ENCODE measurements around the gene SLC7A1. TPM values are rescaled to one million over a fixed set of nuclear protein-coding genes. Genes with fewer than 3 reads are reported as not detected.

The SLC7A1 gene
- total and polyA plus RNA-seq, 8 donors: 2.3 to 95.1 (median 21.2) TPM

DNA sequence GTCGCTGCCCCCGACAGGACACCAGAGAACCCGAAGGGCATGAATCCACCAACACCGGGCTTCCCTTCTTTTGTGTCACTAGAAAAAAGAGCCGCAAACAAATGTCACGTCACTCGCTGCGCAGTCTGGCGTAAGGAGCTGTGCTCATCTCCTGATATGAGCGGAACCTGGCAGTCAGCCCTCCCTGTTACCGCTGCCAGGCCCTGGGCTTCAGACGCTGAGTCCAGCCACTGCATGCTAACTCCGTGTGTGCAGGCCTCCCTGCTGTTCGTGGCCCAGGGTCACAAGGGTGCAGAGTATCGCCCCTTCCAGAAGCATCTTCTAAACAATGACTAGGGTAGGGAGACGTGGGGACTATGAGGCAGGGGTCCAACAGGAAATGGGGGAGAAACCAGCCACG is 71.3 kb downstream of the SLC7A1 start:
- H3K4me1 ChIP-seq: peaks cover 0 to 4% (median 0%) of the 10 kb centered on the region in 4 donors
- 77 to 88% (median 86%) methylated on average over 13 to 17 of the region's 17 CpGs for WGBS, 5 donors
- H3K36me3 ChIP-seq: peaks cover 20 to 78% (median 75%) of the 10 kb centered on the region in 4 donors
- no peaks in the 10 kb centered on the region for H3K27me3 ChIP-seq
- DNase-seq: no peak
- TF ChIP-seq EP300 (IDR thresholded peaks at IDR 0.05): no peak
- no peak for TF ChIP-seq POLR2AphosphoS5 (IDR thresholded peaks at IDR 0.05)
- no peak for TF ChIP-seq POLR2A (IDR thresholded peaks at IDR 0.05)
- no peak overlapping the region for H3K27ac ChIP-seq
- intact Hi-C loops (cut with DNase I; ENCODE audit: low total_unique reads): no loop called here
- no peaks in the 10 kb centered on the region for H3K9me3 ChIP-seq
- no peak overlapping the region for H3K4me3 ChIP-seq

DNA sequence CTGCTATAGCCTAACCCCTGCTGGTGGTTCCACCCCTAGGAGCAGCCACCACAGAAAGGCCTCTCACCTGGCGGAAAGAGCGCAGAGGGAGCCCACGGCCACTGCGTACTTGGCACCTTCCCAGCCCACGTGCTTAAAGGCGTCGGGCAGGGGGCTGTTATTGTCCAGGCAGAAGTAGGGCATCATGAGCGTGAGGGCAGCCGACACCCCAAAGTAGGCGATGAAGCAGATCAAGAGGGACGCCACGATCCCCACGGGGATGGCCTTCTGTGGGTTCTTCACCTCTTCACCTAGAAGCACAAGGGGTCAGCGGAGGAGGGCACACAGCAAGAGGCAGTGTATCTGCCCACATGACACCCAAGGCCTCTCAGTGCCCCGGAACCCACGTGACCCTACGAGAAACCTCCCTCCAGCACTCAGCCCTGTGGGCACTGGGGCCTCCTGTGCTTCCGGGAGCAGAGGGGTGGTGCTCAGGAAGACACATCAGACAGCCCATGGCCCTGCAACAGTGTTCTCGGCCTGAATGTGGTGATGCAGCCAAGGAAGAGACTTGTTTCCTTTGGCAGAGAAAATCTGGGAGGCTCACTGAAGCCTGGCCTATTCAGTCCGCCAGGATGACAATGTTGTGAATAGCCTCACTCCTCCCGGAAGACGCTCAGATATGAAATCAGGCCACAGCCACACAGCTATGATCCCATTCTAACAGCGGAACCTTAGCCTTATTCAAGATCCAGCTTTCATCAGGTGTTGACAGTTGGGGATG is 72.1 kb downstream of the SLC7A1 start:
- no peak for TF ChIP-seq POLR2AphosphoS5 (IDR thresholded peaks at IDR 0.05)
- no peak for TF ChIP-seq POLR2A (IDR thresholded peaks at IDR 0.05)
- TF ChIP-seq, protein P1, sequence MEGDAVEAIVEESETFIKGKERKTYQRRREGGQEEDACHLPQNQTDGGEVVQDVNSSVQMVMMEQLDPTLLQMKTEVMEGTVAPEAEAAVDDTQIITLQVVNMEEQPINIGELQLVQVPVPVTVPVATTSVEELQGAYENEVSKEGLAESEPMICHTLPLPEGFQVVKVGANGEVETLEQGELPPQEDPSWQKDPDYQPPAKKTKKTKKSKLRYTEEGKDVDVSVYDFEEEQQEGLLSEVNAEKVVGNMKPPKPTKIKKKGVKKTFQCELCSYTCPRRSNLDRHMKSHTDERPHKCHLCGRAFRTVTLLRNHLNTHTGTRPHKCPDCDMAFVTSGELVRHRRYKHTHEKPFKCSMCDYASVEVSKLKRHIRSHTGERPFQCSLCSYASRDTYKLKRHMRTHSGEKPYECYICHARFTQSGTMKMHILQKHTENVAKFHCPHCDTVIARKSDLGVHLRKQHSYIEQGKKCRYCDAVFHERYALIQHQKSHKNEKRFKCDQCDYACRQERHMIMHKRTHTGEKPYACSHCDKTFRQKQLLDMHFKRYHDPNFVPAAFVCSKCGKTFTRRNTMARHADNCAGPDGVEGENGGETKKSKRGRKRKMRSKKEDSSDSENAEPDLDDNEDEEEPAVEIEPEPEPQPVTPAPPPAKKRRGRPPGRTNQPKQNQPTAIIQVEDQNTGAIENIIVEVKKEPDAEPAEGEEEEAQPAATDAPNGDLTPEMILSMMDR (IDR thresholded peaks at IDR 0.05): no peak
- TF ChIP-seq EP300 (IDR thresholded peaks at IDR 0.05): no peak
- no peak overlapping the region for H3K27ac ChIP-seq
- no peaks in the 10 kb centered on the region for H3K27me3 ChIP-seq
- WGBS, 5 donors: 91 to 96% (median 95%) methylated on average over 12 to 23 of the region's 23 CpGs
- peaks cover 0 to 4% (median 0%) of the 10 kb centered on the region in 4 donors for H3K4me1 ChIP-seq
- no peaks in the 10 kb centered on the region for H3K9me3 ChIP-seq
- intact Hi-C loops (cut with DNase I; ENCODE audit: low total_unique reads): no loop called here
- H3K4me3 ChIP-seq: no peak overlapping the region
- DNase-seq: no peak
- peaks cover 20 to 79% (median 76%) of the 10 kb centered on the region in 4 donors for H3K36me3 ChIP-seq

GRCh38 chr13:29522044-29522685 is 73.3 kb downstream of the SLC7A1 start:
- intact Hi-C loops (cut with DNase I; ENCODE audit: low total_unique reads): no loop called here
- WGBS, 5 donors: 83 to 94% (median 90%) methylated on average over 16 of the region's 16 CpGs
- Histone ChIP-seq H3K9me3 (no peaks in the 10 kb centered on the region), H3K4me1 (peaks cover 0 to 4% (median 0%) of the 10 kb centered on the region in 4 donors), H3K27me3 (no peaks in the 10 kb centered on the region), H3K36me3 (peaks cover 28 to 79% (median 76%) of the 10 kb centered on the region in 4 donors), H3K4me3 (no peak overlapping the region), H3K27ac (peak overlapping the region in 1 of 5 donors; percentile 50)
- DNase-seq: peak in 1 of 2 donors; percentile 40
- TF ChIP-seq POLR2A (IDR thresholded peaks at IDR 0.05) (no peak), EP300 (IDR thresholded peaks at IDR 0.05) (no peak)
- TF ChIP-seq, protein P1 (IDR thresholded peaks at IDR 0.05): no peak

DNA sequence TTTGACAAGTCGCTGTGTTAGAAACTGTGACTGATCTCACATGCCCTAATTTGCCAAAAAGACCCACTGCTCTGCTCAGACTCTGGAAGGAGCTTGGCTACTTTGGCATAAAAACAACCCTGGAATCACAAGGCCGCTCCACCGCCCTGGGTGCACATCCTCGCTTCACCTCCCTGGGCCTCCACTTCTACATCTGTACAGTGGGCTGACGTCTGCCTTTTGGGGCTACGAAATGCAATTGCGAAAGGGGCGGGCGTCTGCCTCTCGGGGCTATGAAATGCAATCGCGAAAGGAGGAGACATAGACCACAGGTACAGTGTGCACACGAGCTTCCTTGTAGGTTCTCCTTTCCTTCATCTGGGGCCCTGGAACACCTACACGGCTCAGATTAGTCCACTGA is 74.2 kb downstream of the SLC7A1 start:
- H3K27ac ChIP-seq: peak overlapping the region in 1 of 5 donors; percentile 17
- intact Hi-C loops (cut with DNase I; ENCODE audit: low total_unique reads): no loop called here

More for the DNA sequence above, 74.2 kb downstream of the SLC7A1 start:
- DNase-seq: no peak
- H3K4me1 ChIP-seq: peaks cover 0 to 4% (median 0%) of the 10 kb centered on the region in 4 donors
- TF ChIP-seq, protein P1 (IDR thresholded peaks at IDR 0.05): no peak
- TF ChIP-seq POLR2A (IDR thresholded peaks at IDR 0.05) (no peak), EP300 (IDR thresholded peaks at IDR 0.05) (no peak), POLR2AphosphoS5 (IDR thresholded peaks at IDR 0.05) (no peak)
- 93 to 96% (median 94%) methylated on average over 14 of the region's 14 CpGs for WGBS, 5 donors
- H3K9me3 ChIP-seq: no peaks in the 10 kb centered on the region
- H3K36me3 ChIP-seq: peaks cover 35 to 79% (median 76%) of the 10 kb centered on the region in 4 donors
- H3K27me3 ChIP-seq: no peaks in the 10 kb centered on the region
- H3K4me3 ChIP-seq: no peak overlapping the region
